ENCODE results near the gene FBXW11.
"Not testable (repeated sequence)": the region's sequence is repeated elsewhere in the genome, so short reads cannot be mapped to it uniquely, and the experiment has no call there.

Gene FBXW11

DNA sequence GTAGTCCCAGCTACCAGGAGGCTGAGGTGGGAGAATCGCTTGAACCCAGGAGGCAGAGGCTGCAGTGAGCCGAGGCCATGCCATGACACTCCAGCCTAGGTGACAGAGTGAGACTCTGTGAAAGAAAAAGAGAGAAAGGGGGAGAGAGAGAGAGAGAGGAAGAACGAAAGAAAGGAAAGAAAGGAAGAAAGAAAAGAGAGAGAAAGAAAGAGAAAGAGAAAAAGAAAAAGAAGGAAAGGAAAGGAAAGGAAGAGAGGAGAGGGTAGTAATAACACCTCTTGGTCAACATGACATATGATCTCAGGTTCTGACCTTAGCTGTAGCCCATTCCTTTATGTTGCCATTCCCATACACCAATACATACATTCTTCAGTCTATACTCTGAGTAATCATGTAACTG is 14.1 kb downstream of the FBXW11 start:
- intact Hi-C loops (cut with DNase I) = no loop called here
- DNase-seq = no peak

DNA sequence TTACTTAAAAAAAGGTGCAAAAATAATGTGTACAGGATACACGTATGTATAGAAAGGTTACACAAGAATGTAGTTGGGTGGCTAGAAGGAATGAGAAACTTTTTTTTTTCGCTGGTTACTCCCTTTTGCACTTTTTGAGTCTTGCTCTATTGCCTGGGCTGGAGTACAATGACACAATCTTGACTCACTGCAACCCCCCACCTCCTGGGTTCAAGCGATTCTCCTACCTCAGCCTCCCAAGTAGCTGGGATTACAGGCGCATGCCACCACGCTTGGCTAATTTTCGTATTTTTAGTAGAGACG is 15.8 kb downstream of the FBXW11 start:
- intact Hi-C loops (cut with DNase I) = no loop called here

DNA sequence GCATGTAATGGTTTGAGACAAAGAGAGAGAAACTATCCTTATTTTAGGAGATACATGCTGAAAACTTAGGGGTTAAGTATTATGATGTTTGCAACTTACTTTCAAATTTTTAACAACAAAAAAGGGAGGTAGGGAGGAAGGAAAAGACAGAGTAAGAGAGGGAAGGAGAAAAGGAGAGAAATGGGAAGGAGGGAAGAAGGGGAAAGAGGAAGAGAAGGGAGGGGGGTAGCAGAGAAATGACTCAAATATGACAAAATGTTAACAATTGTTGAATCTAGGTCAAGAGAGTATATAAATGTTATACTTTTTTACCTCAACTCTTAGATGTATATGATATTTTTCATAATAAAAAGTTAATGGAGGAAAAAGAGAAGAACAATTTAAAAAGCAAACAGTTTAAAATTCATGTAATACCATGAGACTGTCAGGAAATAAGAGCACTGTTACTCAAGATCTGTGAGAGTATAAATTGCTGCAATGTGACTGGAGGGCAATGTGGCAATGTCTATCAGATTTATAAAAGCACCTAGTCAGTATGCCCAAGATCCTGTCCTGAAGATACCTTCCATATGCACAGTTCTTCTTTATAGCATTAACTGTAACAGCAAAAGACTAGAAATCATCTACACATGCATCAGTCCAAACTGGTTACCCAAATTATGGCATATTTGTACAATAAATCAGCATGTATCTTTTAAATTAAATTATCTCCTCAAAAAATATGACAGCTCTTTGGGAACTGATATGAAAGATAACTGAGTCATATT is 16.3 kb downstream of the FBXW11 start:
- intact Hi-C loops (cut with DNase I) = no loop called here
- no peak for DNase-seq

More for the DNA sequence above, 15.8 kb downstream of the FBXW11 start:
- DNase-seq = no peak

DNA sequence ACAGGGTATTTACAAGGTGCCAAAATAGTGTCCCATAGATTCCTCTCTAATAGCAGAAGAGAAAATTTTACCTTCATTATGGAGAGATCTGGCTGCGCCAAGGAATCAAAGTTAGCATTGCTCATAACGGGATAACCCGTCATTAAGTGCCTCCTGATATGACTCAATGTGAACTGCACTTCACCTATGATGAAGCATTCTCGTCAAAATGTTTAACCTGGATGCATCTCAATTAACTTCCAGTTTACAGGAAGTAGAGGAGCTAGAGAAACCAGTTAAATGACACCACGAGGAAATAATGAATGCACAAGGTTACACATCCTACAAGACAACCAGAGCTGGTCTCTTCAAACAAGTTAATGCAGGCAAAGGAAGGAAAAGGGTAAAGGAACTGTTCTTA is 17.2 kb downstream of the FBXW11 start:
- intact Hi-C loops (cut with DNase I) = no loop called here
- DNase-seq = peak in 1 of 42 donors; percentile 38

DNA sequence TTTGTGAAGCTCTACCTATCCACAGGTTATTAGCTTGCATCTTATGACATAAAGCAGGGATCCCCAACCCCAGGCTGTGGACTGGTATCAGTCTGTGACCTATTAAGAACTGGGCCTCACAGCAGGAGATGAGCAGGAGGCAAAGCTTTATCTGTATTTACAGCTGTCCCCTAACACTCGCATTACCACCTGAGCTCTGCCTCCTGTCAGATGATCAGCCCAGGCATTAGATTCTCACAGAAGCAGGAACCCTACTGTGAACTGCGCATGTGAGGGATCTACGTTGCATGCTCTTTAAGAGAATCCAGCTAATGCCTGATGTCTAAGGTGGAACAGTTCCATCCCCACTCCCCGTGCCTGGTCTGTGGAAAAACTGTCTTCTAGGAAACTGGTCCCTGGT is 19.7 kb downstream of the FBXW11 start:
- no peak for DNase-seq
- intact Hi-C loops (cut with DNase I) = no loop called here

DNA sequence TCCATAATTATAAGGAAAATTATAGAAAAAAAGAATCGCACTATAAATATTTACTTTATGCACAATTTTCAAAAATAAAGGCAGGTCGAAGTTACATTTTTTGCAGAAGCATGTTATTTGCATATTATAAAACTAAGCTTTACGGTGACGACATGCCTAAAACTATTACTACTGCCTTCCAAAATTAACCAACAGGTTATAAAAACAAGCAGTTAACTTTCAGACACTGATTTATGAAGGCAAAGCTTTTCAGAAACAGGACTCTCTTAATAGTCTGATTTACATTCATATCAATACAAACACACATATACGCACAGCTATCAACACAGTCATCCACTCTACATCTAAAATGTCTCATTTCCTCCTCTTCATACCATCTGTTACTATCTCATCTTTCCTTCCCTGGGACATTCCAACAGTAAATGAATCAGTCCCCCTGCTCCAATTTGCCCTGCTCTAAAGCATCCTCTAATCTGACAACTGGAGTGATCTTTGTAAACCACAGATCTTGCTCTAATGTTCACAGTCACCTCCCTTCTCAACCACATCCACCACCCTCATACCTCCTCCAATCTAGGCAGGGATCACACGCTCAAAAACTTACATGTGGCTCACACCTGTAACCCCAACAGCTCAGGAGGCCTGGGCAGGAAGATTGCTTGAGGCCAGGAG is 21.6 kb downstream of the FBXW11 start:
- DNase-seq = no peak
- intact Hi-C loops (cut with DNase I) = no loop called here

DNA sequence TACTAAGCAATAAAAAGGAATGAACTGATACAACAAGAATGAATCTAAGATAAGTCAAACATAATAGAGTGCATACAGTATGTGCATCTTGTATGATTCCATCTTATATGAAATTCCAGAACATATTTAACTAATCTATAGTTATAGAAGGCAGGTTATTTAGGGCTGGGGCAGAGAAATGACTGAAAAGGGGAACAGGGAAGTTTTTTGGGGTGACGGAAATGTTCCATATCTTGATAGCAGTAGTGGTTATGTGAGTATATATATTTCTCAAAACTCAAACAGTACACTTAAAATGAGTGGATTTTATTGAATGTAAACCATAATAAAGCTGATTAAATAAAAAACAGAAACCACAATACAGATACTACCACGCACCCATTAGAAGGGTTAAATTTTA is 24.6 kb downstream of the FBXW11 start:
- intact Hi-C loops (cut with DNase I) = no loop called here
- DNase-seq = no peak

DNA sequence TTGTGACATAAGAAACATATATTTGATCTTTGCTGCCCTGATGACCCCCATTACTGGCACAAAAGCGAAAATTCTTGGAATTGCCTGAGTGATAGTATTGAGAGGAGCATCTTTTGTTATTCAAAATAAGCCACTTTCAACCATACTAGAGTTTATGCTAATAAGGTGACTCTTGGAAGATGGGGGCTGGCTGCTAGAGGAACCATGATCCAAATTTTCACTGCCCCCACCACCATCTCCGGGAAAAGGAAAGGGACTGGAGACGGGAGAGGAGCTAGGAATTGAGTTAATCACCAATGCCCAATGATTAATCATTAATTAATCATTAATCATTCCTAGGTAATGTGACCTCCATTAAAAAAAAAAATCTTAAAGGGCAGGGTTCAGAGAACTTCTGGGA is 25.6 kb downstream of the FBXW11 start:
- intact Hi-C loops (cut with DNase I) = no loop called here
- no peak for DNase-seq

DNA sequence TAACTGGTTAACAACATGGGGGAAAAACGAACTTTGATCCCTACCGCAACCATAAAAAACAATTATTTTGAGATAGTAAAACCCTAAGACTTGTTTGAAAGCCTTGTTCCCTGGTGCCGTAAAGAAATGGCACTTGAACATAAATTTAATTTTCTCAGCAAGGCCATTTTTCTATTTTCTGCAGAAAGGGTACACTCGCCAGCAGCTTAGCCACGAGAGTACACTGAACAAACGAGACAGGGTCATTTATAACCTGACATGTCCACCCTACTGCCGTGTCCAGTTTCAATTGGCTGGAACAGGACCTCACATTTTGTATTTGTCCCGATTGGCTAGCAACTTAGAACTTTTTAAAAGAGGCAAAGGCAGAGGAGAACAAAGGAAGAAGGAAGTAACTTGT is 26.8 kb downstream of the FBXW11 start:
- no peak for DNase-seq
- intact Hi-C loops (cut with DNase I) = no loop called here

DNA sequence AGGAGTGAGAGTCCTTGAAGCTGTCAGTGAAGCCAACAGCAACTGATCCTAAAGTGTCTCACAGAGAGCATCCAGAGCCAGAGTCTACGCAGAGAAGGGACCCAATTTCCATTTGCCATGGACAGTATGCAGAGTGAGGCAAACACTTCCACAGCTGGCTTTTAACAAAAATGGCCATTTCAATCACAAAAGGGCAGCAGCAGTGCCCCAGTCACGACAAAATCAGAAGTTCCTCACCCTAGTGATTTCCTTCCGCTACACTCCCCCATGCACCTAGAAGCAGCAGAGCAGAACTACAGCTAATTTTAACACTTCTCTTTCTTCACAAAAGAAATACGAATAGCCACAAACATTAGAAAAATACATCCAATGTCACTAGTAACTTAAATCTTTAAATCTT is 27.9 kb downstream of the FBXW11 start:
- no peak for DNase-seq
- intact Hi-C loops (cut with DNase I) = no loop called here

DNA sequence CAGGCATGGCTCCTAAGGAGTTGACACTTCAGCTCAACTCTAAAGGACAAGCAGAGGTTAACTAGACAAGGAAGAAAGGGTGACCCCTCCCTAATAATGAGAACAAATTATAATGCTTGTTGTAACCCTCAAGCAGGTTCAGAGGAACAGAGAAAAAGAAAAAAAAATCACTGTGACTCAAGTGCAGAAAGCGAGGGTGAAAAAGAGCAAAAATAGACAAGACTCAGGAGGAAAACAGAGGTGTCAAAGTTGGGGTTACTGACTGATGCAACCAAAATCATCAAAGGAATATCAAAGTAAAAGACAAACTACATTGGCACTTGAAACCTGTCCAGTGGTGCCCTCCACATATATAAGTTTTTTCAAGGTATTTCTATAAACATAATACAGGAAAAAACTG is 28.4 kb downstream of the FBXW11 start:
- no peak for DNase-seq
- intact Hi-C loops (cut with DNase I) = no loop called here

DNA sequence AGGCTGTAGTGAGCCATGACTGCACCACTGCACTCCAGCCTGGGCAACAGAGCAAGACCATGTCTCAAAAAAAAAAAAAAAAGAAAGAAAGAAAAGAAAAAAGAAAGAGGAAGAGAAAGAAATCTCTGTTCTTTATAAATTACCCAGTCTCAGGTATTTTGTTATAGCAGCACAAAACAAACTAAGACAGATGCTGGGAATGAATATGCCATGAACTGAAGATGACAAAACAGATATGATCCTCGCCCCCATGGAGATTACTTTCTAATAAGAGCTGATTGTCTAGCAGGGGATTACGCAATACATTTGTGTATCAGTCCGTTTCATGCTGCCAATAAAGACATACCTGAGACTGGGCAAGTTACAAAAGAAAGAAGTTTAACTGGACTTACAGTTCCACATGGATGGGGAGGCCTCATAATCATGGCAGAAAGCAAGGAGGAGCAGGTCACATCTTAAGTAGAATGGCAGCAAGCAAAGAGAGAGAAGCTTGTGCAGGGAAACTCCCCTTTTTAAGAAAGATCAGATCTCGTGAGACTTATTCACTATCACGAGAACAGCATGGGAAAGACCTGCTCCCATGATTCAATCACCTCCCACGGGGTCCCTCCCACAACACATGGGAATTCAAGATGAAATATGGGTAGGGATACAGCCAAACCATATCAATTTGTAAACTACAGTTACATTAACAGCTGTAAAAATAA is 29.0 kb downstream of the FBXW11 start:
- DNase-seq = peak in 5 of 42 donors; percentile 19 to 47 (median 31)
- intact Hi-C loops (cut with DNase I) = not testable (repeated sequence)

DNA sequence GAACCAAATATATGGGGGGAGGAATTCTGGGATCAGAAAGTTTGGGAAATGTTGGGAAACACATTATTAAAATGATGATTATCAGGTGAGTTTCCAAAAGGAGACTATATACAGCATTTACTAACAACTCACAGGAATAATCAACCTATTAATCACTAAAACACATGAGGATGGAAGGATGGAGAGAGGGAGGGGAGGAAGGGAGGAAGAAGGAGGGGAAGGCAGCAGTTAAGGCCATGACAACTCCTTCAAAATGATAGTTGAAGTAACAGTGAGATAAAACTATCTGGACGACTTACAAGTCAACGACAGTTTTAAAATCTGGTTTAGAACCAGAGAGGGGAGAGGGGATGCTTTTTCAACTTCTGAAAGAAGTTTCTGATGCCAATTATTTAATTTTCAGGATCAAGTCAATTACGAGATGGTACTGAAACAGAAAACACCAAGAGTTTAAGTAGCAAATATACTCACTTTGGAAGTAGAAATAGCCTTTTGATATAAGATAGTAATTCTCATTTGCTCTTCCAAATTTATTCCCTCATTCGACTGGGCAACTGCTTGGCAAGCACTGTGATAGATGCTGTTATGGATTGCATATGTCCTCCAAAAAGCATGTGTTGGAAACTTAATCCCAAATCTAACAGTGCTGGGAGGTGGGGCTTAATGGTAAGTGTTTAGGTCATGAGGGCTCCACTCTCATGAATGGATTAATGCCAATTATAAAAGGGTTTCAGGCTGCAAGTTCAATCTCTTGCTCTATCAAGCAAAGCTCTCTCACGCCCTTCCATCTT is 30.4 kb downstream of the FBXW11 start:
- intact Hi-C loops (cut with DNase I) = no loop called here
- DNase-seq = no peak

DNA sequence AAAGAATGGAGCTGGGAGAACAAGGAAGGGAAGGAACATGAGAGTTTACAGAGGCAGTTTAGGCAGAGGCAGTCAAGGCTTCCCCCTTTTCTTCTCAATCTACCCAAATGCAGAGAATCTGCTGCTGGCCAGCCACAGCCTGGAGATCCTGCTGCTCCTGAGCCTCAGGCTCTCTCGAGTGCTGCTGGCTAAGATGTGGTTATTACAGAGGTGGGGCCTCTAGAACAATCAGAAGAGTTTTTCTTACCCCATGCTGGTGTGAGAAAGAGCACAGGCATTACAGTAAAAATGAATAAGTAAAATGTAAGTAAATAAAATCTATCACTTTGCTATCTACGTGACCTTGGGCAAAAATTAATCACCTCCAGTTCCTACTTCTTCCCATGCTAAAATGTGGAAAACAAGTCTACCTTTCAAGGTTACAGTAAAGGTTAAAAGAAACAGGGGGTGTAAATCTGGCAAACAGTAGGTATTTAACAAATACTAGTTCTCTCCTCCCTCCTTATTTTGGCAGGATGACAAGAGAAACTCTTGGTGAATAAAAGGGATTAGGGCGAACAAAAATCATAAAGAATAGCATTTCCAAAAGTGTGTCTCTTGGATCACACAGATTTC is 31.1 kb downstream of the FBXW11 start:
- intact Hi-C loops (cut with DNase I) = no loop called here
- DNase-seq = no peak

DNA sequence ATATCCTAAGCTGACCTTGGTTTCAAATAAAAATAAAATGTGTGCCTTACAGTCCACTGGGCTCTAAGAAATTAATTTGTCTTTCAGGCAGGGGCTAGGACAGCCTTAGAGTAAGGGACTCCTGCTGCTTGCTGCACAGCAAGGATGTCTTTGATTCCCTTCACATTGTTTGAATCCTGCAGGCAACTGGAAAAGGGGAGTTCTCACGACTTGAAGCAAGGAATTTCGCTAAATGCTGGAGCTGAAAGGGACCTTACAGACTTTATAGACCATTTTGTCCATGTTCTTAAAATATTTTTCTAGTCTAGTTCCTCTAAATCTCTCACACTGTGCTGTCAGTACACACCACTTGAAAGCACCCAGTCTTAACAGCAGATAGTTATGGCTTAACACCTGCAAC is 35.6 kb downstream of the FBXW11 start:
- DNase-seq = no peak
- intact Hi-C loops (cut with DNase I) = no loop called here

DNA sequence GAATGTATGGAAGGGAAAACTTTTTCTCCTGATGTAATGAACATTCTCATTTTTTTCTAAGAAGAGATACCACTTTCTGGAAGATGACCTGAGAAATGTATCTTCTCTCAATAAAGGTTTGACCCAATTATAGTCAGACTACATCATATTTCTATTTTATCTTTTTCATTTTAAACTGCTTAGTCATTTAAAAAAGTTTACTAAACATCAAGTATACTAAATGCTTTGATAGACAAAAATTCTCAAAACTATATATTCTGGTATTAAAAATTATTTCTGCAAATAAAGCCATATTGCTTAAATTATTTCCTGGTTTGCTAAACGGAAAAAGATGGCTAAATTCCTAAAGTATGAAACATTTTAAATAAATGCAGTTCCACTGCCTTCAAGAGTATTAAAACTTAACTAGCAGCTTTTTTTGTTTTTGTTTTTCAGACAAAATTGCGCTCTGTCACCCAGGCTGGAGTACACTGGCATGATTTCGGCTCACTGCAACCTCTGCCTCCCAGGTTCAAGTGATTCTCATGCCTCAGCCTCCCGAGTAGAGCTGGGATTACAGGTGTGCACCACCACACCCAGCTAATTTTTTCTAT is 37.1 kb downstream of the FBXW11 start:
- no peak for DNase-seq
- intact Hi-C loops (cut with DNase I) = no loop called here

DNA sequence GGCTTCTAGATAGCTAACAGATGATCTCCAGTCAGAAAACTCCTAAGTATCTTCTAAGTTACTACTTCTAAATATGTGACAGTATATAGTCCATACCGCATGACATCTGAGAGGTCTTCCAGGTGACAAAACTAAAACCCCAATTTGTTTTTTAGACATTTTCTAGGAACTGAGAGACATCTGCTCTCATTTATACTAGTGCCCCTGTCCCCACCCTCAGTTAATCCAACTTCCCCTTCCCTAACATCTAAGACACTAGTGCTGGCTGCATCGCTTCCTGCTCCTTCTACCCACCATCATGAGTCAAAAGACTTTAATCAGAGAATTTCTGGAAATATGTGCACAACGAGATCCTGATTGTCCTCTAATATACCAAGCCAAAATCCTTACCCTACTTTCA is 37.9 kb downstream of the FBXW11 start:
- no peak for DNase-seq
- intact Hi-C loops (cut with DNase I) = no loop called here

DNA sequence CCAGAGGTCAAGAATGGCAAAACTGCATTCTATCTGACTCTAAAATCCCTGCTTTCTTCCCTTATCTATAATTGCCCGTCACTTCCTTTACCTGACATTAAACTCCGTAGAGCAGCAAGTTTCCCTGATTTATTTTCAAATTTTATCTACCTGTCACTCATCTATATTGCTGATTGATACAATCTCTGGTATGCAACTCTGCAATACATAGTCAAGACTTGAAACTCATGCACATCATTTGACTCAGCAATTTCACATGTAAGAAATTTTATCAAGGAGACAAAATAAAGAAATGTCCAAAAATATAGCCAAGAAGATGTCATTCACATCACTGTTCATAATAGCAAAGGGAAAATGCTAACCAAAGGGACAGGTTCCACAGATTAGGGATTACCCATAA is 39.5 kb downstream of the FBXW11 start:
- intact Hi-C loops (cut with DNase I) = no loop called here
- DNase-seq = no peak

DNA sequence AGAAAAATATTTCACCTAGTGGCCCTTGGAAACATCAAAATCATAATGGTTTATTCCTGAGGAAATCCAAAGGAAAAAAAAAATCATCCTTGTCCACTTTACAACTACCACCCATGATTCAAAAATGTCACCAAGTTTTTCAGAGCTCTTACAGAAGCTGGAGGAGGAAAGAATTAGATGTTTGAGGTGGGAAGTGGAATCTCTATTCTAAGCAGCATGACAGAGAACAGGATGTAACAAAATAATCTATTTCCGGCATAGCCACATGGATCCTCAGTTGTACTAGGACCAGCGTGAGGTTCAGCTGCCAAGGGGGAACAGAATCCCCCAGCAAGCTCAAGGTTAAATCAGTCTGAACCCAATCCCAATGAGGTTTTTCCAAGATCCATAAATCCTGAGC is 40.2 kb downstream of the FBXW11 start:
- DNase-seq = no peak
- intact Hi-C loops (cut with DNase I) = no loop called here

All from head of caudate nucleus (tissue), 42 donors.